ENCODE results near the gene SMIM15. TPM values are rescaled to one million over a fixed set of nuclear protein-coding genes. Genes with fewer than 3 reads are reported as not detected.

Gene SMIM15
- total RNA-seq, 6 experiments from 2014 or later = 22.8 to 44.8 (median 29.4) TPM

GRCh38 chr5:61132559-61132958 lies 29.7 kb downstream of the SMIM15 start:
- intact Hi-C loops (cut with DNase I) = no loop called here
- ATAC-seq (no peak), DNase-seq (no peak)
- 87% methylated on average over 1 of the region's 1 CpG for WGBS (ENCODE audit: insufficient coverage, low coverage, low lambda C conversion rate, missing lambda C conversion rate)
- TF ChIP-seq CTCF (IDR thresholded peaks at IDR 0.05) (no peak), POLR2A (IDR thresholded peaks at IDR 0.05) (no peak)
- Histone ChIP-seq H3K27me3 (no peaks in the 10 kb centered on the region), H3K9me3 (no peaks in the 10 kb centered on the region), H3K4me1 (no peaks in the 10 kb centered on the region), H3K27ac (no peak overlapping the region), H3K4me3 (no peak overlapping the region), H3K36me3 (no peaks in the 10 kb centered on the region)

- 77% methylated on average over 2 of the region's 2 CpGs for WGBS (ENCODE audit: insufficient coverage, low coverage, low lambda C conversion rate, missing lambda C conversion rate)
- no peak overlapping the region for H3K27ac ChIP-seq
- intact Hi-C loops (cut with DNase I) = no loop called here
- no peak overlapping the region for H3K4me3 ChIP-seq
- TF ChIP-seq CTCF (IDR thresholded peaks at IDR 0.05) = no peak
- H3K27me3 ChIP-seq = no peaks in the 10 kb centered on the region
- DNase-seq (no peak), ATAC-seq (no peak)
- no peaks in the 10 kb centered on the region for H3K9me3 ChIP-seq
- no peaks in the 10 kb centered on the region for H3K36me3 ChIP-seq
- no peaks in the 10 kb centered on the region for H3K4me1 ChIP-seq
Observed at GRCh38 chr5:61130289-61130688, 32.0 kb downstream of the SMIM15 start.

GRCh38 chr5:61123145-61123544 lies 39.1 kb downstream of the SMIM15 start:
- no peak for DNase-seq
- no peaks in the 10 kb centered on the region for H3K9me3 ChIP-seq
- no peaks in the 10 kb centered on the region for H3K4me1 ChIP-seq
- H3K36me3 ChIP-seq = no peaks in the 10 kb centered on the region
- WGBS (ENCODE audit: insufficient coverage, low coverage, low lambda C conversion rate, missing lambda C conversion rate) = 79% methylated on average over 4 of the region's 4 CpGs
- intact Hi-C loops (cut with DNase I) = no loop called here
- no peak overlapping the region for H3K4me3 ChIP-seq
- ATAC-seq = no peak
- TF ChIP-seq POLR2A (IDR thresholded peaks at IDR 0.05) = no peak
- no peak for TF ChIP-seq CTCF (IDR thresholded peaks at IDR 0.05)
- no peak overlapping the region for H3K27ac ChIP-seq
- H3K27me3 ChIP-seq = no peaks in the 10 kb centered on the region

- Histone ChIP-seq H3K27me3 (no peaks in the 10 kb centered on the region), H3K9me3 (no peaks in the 10 kb centered on the region), H3K4me3 (no peak overlapping the region), H3K4me1 (no peaks in the 10 kb centered on the region), H3K36me3 (no peaks in the 10 kb centered on the region), H3K27ac (no peak overlapping the region)
- ATAC-seq (no peak), DNase-seq (no peak)
- WGBS (ENCODE audit: insufficient coverage, low coverage, low lambda C conversion rate, missing lambda C conversion rate) = 86% methylated on average over 1 of the region's 1 CpG
- TF ChIP-seq CTCF (IDR thresholded peaks at IDR 0.05) (no peak), POLR2A (IDR thresholded peaks at IDR 0.05) (no peak)
- intact Hi-C loops (cut with DNase I) = no loop called here
Observed at GRCh38 chr5:61120534-61120933, 41.7 kb downstream of the SMIM15 start.

- 100% methylated on average over 1 of the region's 1 CpG for WGBS (ENCODE audit: insufficient coverage, low coverage, low lambda C conversion rate, missing lambda C conversion rate)
- ATAC-seq (no peak), DNase-seq (no peak)
- Histone ChIP-seq H3K9me3 (no peaks in the 10 kb centered on the region), H3K4me3 (no peak overlapping the region), H3K27me3 (no peaks in the 10 kb centered on the region), H3K27ac (no peak overlapping the region), H3K4me1 (no peaks in the 10 kb centered on the region), H3K36me3 (no peaks in the 10 kb centered on the region)
- no peak for TF ChIP-seq POLR2A (IDR thresholded peaks at IDR 0.05)
- TF ChIP-seq CTCF (IDR thresholded peaks at IDR 0.05) = no peak
- intact Hi-C loops (cut with DNase I) = no loop called here
Observed at GRCh38 chr5:61119066-61119465, 43.2 kb downstream of the SMIM15 start.

Measured in right lobe of liver (tissue), 6 donors.